GM10248 (cell line): ENCODE measurements around the gene LVRN.

Experiments
- CTCF ChIA-PET: fragments of 300-600 bp; sonication (Branson Sonifier 250); formaldehyde crosslinking; extraction: SDS; loops from one replicate; lab custom pipeline; 2021; ENCODE audit warnings: antibody characterized with exemption; lab: Yijun Ruan, JAX
- POLR2A ChIA-PET: fragments of 350-650 bp; sonication (Branson Sonifier 250); formaldehyde crosslinking; extraction: SDS; loops from one replicate; lab custom pipeline; 2020; ENCODE audit warnings: antibody characterized with exemption; lab: Yijun Ruan, JAX
- DNase-seq: peaks from one replicate; pipeline ENCODE4 v3.0.0; 2012; ENCODE audit errors: extremely low spot score
- TF ChIP-seq, protein P1 (sequence below): IDR thresholded peaks from 2 replicates; pipeline ENCODE4 v1.5.1; 2012; ENCODE audit warnings: mild to moderate bottlenecking, low read depth; ENCODE audit errors: extremely low read depth, missing control alignments, control extremely low read depth

Gene LVRN

DNA sequence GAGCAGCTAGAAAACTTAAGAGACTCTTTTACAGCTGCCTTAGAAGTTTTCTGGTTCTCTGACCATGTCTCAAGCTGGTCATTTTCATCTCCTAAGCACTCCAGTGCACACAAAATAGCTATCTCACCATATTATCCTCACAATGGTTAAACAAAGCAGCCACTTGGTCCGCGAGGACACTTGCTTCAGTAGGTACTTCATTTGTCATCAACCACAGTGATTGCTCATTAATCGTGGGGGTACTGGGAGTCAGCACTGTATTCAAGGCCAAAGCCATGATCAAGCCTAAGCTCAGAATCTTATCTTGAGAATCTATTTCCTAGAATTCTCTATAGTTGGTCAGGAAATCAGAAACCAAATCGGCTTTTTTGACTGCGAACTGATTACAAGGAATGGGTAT is 72.8 kb downstream of the LVRN start:
- TF ChIP-seq, protein P1, sequence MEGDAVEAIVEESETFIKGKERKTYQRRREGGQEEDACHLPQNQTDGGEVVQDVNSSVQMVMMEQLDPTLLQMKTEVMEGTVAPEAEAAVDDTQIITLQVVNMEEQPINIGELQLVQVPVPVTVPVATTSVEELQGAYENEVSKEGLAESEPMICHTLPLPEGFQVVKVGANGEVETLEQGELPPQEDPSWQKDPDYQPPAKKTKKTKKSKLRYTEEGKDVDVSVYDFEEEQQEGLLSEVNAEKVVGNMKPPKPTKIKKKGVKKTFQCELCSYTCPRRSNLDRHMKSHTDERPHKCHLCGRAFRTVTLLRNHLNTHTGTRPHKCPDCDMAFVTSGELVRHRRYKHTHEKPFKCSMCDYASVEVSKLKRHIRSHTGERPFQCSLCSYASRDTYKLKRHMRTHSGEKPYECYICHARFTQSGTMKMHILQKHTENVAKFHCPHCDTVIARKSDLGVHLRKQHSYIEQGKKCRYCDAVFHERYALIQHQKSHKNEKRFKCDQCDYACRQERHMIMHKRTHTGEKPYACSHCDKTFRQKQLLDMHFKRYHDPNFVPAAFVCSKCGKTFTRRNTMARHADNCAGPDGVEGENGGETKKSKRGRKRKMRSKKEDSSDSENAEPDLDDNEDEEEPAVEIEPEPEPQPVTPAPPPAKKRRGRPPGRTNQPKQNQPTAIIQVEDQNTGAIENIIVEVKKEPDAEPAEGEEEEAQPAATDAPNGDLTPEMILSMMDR: no peak
- ChIA-PET POLR2A (no interaction called here), CTCF (interaction anchor here (1.0 to 1.5 kb wide), 4 partner anchors 10 to 490 kb away, joined by 3 to 6 read pairs (median 4); no protein-coding TSS in a partner anchor)
- no peak for DNase-seq

DNA sequence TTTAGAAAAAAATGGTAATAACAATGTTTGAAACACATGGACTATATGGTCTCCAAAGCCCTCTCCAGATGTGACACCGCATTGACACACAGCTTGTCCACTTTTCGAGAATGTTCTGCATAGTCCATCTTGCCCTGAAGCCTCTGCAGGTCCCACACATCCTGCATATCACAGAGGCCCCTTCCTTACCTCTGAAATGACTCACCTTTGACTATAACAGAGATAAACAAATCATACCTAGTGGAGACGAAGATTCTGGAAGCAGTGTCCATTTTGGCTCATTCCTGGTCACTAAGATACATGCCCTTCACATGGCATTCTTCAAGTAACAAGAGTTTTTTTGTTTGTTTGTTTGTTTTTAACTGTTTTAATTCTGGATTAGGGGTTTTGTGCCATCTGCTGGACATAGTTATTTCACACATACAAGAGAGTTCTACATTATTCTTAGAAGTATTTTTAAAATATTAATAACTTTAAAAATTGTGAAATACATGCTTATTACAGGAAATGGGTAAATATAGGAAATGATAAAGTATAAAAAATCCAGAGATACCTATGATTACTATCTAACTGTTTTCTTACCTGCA is 75.1 kb downstream of the LVRN start:
- TF ChIP-seq, protein P1: peak; percentile 24
- CTCF ChIA-PET: interaction anchor here (1.3 kb wide), 1 partner anchor 403 kb away, joined by 4 read pairs; no protein-coding TSS in a partner anchor
- POLR2A ChIA-PET: no interaction called here
- no peak for DNase-seq

DNA sequence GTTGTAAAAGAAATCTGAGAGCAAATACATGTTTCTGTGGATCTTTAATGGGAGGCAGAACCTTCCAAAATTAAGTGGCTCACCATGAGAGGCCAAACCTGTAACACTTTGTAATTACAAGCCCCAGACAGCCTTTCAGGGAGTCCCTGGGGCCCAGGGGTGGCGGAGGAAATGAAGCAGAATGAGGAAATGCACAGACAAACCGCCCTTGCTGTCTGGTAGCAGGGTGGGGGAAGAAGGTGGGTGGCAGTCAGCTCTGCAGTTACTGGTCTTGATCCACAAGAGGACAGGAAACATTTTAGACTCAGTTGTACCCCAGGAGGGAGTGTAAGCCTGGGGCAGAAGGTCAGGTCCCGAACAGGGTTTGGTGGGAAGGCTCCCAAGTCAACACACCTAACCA is 76.5 kb downstream of the LVRN start:
- ChIA-PET CTCF (interaction anchor here (0.6 to 1.0 kb wide), 2 partner anchors 10 to 405 kb away, joined by 3 read pairs; no protein-coding TSS in a partner anchor), POLR2A (no interaction called here)
- peak; percentile 39 for DNase-seq
- TF ChIP-seq, protein P1: no peak

DNA sequence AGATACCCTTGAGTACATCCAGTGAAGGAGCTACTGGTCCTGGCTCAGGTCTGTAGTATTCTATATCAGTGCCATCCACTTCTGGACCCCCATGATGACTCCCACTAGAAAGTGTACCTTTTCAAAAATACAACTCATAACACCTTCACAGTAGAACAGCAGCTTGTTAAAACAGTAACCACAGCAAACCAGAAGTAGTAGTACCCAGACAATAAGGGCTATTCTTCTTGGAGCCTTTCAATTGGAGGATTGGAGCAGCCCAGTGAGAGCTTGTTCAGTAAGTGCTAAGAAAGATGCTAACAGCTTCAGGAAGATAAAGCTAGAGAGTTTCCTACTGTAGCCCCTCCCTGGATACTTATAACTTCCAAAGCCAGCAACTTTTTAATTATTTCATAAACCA is 80.1 kb downstream of the LVRN start:
- no peak for DNase-seq
- TF ChIP-seq, protein P1: no peak
- POLR2A ChIA-PET: no interaction called here
- CTCF ChIA-PET: interaction anchor here (1.0 to 2.2 kb wide), 5 partner anchors 10 to 246 kb away, joined by 3 to 9 read pairs (median 3); partner anchors contain the start of gene ARL14EPL

DNA sequence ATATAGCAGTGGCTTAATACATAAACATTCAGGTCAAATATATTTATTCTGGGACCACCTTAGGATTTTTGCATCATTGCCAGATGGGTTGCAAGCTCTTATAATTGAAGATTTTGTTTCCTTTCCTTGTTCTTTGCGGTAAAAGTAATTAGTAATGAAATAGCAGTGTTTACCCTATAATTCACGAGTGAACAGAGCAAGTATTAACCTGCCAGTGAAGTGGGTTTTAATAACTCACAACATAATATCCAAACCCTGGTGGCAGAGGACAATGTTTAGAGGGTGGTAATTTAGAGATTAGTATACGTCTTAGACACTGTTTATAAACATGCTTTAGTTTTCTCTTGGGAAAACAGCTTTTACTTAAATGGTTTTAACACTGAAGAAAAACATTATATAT is 81.8 kb downstream of the LVRN start:
- TF ChIP-seq, protein P1: no peak
- DNase-seq: no peak
- ChIA-PET POLR2A (no interaction called here), CTCF (interaction anchor here (1.0 kb wide), 1 partner anchor 12 kb away, joined by 3 read pairs; the partner anchor contains the start of gene ARL14EPL)

DNA sequence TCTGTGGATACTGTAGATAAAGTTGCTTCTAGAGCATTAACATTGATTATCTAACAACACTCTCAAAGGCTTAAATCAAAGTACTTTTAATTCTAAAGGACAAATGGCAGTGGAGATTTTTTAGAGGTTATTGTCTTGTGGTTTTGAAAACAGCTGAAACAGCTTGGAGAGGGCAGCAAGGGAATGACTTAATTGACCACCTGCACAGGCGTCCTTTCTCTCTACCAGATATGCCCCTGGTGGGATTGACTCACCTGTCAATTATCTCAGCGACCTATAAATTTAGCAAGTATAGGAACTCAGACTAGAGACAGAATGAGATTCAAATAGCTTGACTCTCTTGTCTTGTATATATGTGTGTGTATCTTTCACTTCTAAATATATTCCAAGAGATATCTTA is 83.5 kb downstream of the LVRN start:
- POLR2A ChIA-PET: no interaction called here
- CTCF ChIA-PET: no interaction called here
- no peak for DNase-seq
- TF ChIP-seq, protein P1: no peak
